Right lobe of liver (tissue), 6 donors: ENCODE measurements around the gene MAN1B1. TPM values are rescaled to one million over a fixed set of nuclear protein-coding genes. Genes with fewer than 3 reads are reported as not detected.

Experiments used
- ATAC-seq, 4 donors: fragments of 200-7000 bp; cut with Tn5 transposase; one replicate each; pipeline ENCODE4 v1.9.1; 2020; ENCODE audit warnings: mild to moderate bottlenecking in 4 of 4, moderate library complexity in 4 of 4
- DNase-seq, 3 donors: peaks; one replicate each; pipeline ENCODE4 v3.0.0-alpha.2; 2020
- H3K27ac ChIP-seq, 3 donors: fragments of 200-600 bp; one replicate each; pipeline ENCODE4 v1.8.0; 2022
- H3K27me3 ChIP-seq, 2 donors: fragments of 200-600 bp; one replicate each; pipeline ENCODE4 v1.8.0; 2022
- H3K36me3 ChIP-seq, 4 donors: fragments of 200-600 bp; sonication (generic) in 1 of 4; one replicate each; pipeline versions ENCODE4 v1.5.1 to v1.8.0; 2017 to 2022; ENCODE audit warnings: control low read depth in 1 of 4
- H3K4me1 ChIP-seq, 4 donors: fragments of 200-600 bp; sonication (generic) in 1 of 4; one replicate each; pipeline versions ENCODE4 v1.5.1 to v1.8.0; 2017 to 2022; ENCODE audit warnings: control low read depth in 1 of 4
- H3K4me3 ChIP-seq, 3 donors: fragments of 200-600 bp; one replicate each; pipeline ENCODE4 v1.8.0; 2022
- H3K9me3 ChIP-seq, 4 donors: fragments of 200-600 bp; sonication (generic) in 1 of 4; one replicate each; pipeline versions ENCODE4 v1.5.1 to v1.8.0; 2017 to 2022; ENCODE audit warnings: control low read depth in 1 of 4
- CTCF ChIP-seq, 4 donors: fragments of 200-600 bp in 3 of 4; fragments of 450-650 bp in 1 of 4; IDR thresholded peaks; one replicate each; pipeline versions ENCODE4 v1.5.1 to v1.8.0; 2016 to 2022; ENCODE audit warnings: antibody characterized with exemption in 4 of 4, mild to moderate bottlenecking in 2 of 4
- POLR2A ChIP-seq: fragments of 450-650 bp; IDR thresholded peaks from one replicate; pipeline ENCODE4 v1.6.1; 2017; ENCODE audit warnings: antibody characterized with exemption, mild to moderate bottlenecking
- WGBS: methylation state at CpG from one replicate; pipeline ENCODE4 v1.1.6; 2018; ENCODE audit warnings: low coverage, low lambda C conversion rate; ENCODE audit not compliant: insufficient coverage; ENCODE audit errors: missing lambda C conversion rate; 5-methylcytosine and 5-hydroxymethylcytosine counted together
- intact Hi-C, 2 donors: fragments of 100-400 bp; cut with DNase I; formaldehyde crosslinking; loops; one replicate each; pipeline versions ENCODE4 v1.11.2 to v1.14.1; 2022
- total RNA-seq, 6 experiments: library from RNA; depleted of rRNA in 2 of 6; stranded (reverse); fragments of >200 nt in 2 of 6; fragmentation: NEBNext Ultra II Directional in 3 of 6; extraction: Animal tissue kit (Norgen Biotek cat#: 25700) in 3 of 6; gene quantifications; one replicate each; pipeline versions ENCODE4 v1.1.0 to v1.2.4, GENCODE V29; 2016 to 2023
- donor health status: DM: no; HTN: yes; CAD: no.
- donor health status: DM: no; HTN: no; CAD: no.
- donor health status: DM: no; HTN: no; CAD: no.
- donor health status: DM: no; HTN: yes; CAD: no.
- donor health status: DM: no; HTN: yes; CAD: no.

MAN1B1 gene
- total RNA-seq, 6 experiments from 2014 or later, result 24.0 to 39.1 (median 28.8) TPM

GRCh38 chr9:137048655-137049543 is 37.9 kb upstream of the MAN1B1 start:
- no peak overlapping the region for H3K27ac ChIP-seq
- ATAC-seq, result peak in 2 of 4 donors; percentile 5 to 11
- peaks cover 0 to 15% (median 0%) of the 10 kb centered on the region in 4 donors for H3K4me1 ChIP-seq
- intact Hi-C loops, result no loop called here
- no peaks in the 10 kb centered on the region for H3K36me3 ChIP-seq
- 48% methylated on average over 11 of the region's 72 CpGs for WGBS
- peak in 2 of 3 donors; percentile 28 to 80 for DNase-seq
- H3K4me3 ChIP-seq, result no peak overlapping the region
- no peaks in the 10 kb centered on the region for H3K9me3 ChIP-seq
- no peak for TF ChIP-seq POLR2A
- TF ChIP-seq CTCF (IDR thresholded peaks at IDR 0.05), result no peak
- peaks cover 2 to 23% of the 10 kb centered on the region in 2 donors for H3K27me3 ChIP-seq

GRCh38 chr9:137049544-137050449 is 37.0 kb upstream of the MAN1B1 start:
- Histone ChIP-seq H3K4me1 (peaks cover 0 to 24% (median 2%) of the 10 kb centered on the region in 4 donors), H3K36me3 (no peaks in the 10 kb centered on the region), H3K27me3 (peaks cover 0 to 23% of the 10 kb centered on the region in 2 donors), H3K9me3 (no peaks in the 10 kb centered on the region), H3K27ac (no peak overlapping the region), H3K4me3 (no peak overlapping the region)
- intact Hi-C loops, result no loop called here
- DNase-seq (peak in 1 of 3 donors; percentile 62), ATAC-seq (peak; percentile 30 to 47 (median 38))
- no peak for TF ChIP-seq POLR2A
- peak; percentile 48 to 63 (median 56) for TF ChIP-seq CTCF (IDR thresholded peaks at IDR 0.05)
- WGBS, result 54% methylated on average over 17 of the region's 38 CpGs

GRCh38 chr9:137050570-137050969 is 36.2 kb upstream of the MAN1B1 start:
- Histone ChIP-seq H3K27me3 (peaks cover 0 to 23% of the 10 kb centered on the region in 2 donors), H3K4me3 (no peak overlapping the region), H3K9me3 (no peaks in the 10 kb centered on the region), H3K27ac (no peak overlapping the region), H3K4me1 (peaks cover 0 to 28% (median 7%) of the 10 kb centered on the region in 4 donors), H3K36me3 (no peaks in the 10 kb centered on the region)
- WGBS, result no CpG with 5 or more reads among the region's 5 CpGs
- intact Hi-C loops, result no loop called here
- no peak for ATAC-seq
- no peak for TF ChIP-seq CTCF (IDR thresholded peaks at IDR 0.05)
- no peak for TF ChIP-seq POLR2A
- DNase-seq, result no peak

- TF ChIP-seq POLR2A, result no peak
- no peak for TF ChIP-seq CTCF (IDR thresholded peaks at IDR 0.05)
- 95% methylated on average over 4 of the region's 17 CpGs for WGBS
- Histone ChIP-seq H3K4me3 (no peak overlapping the region), H3K4me1 (peaks cover 2 to 29% (median 11%) of the 10 kb centered on the region in 4 donors), H3K27me3 (peaks cover 0 to 18% of the 10 kb centered on the region in 2 donors), H3K27ac (no peak overlapping the region), H3K9me3 (no peaks in the 10 kb centered on the region), H3K36me3 (no peaks in the 10 kb centered on the region)
- intact Hi-C loops, result no loop called here
- DNase-seq (no peak), ATAC-seq (no peak)
These were observed 35.5 kb upstream of the MAN1B1 start for GRCh38 chr9:137051145-137051724.
